ENCODE data around the gene LMX1B. TPM values are rescaled to one million over a fixed set of nuclear protein-coding genes. Genes with fewer than 3 reads are reported as not detected.

Gene LMX1B
- total and polyA plus RNA-seq, 2 donors (not counting 1 experiment from before 2014, with no cell fraction given): not detected

- Histone ChIP-seq H3K9ac (ENCODE audit: insufficient read depth, low read length) (no peak overlapping the region), H3K4me2 (ENCODE audit: extremely low read depth, insufficient read depth, low read length) (no peak overlapping the region), H3K36me3 (ENCODE audit: control insufficient read depth, insufficient read depth, low read length) (no peaks in the 10 kb centered on the region), H2AFZ (ENCODE audit: low read length) (no peak overlapping the region), H3K4me1 (ENCODE audit: control insufficient read depth, extremely low read depth, insufficient read depth, low read length) (no peaks in the 10 kb centered on the region), H3K79me2 (ENCODE audit: control insufficient read depth, insufficient read depth, low read length) (no peaks in the 10 kb centered on the region), H3K9me3 (ENCODE audit: control insufficient read depth, insufficient read depth, low read depth, low read length) (no peaks in the 10 kb centered on the region), H3K4me3 (replicated peaks in 1 of 4; ENCODE audit: control extremely low read depth in 1 of 4, insufficient read depth in 1 of 4, low read depth in 3 of 4, low read length in 4 of 4) (no peak overlapping the region), H3K27ac (ENCODE audit: insufficient read depth, low read length) (no peak overlapping the region), H4K20me1 (ENCODE audit: control insufficient read depth, extremely low read depth, insufficient read depth, low read length) (no peaks in the 10 kb centered on the region), H3K27me3 (ENCODE audit: control insufficient read depth, insufficient read depth, low read length) (no peaks in the 10 kb centered on the region)
- TF ChIP-seq EZH2 (IDR thresholded peaks at IDR 0.05; ENCODE audit: low read length, missing control alignments): no peak
- TF ChIP-seq CTCF (conservative IDR thresholded peaks at IDR 0.05 in 1 of 2, IDR thresholded peaks at IDR 0.05 in 1 of 2; ENCODE audit: low read depth in 1 of 2, low read length in 2 of 2): no peak
- no peak for DNase-seq (ENCODE audit: low read depth in 2 of 2)
Observed at GRCh38 chr9:126697330-126697729, 83.6 kb downstream of the LMX1B start.

- H3K36me3 ChIP-seq (ENCODE audit: control insufficient read depth, insufficient read depth, low read length): no peaks in the 10 kb centered on the region
- H3K27ac ChIP-seq (ENCODE audit: insufficient read depth, low read length): no peak overlapping the region
- H3K4me3 ChIP-seq (replicated peaks in 1 of 4; ENCODE audit: control extremely low read depth in 1 of 4, insufficient read depth in 1 of 4, low read depth in 3 of 4, low read length in 4 of 4): no peak overlapping the region
- no peaks in the 10 kb centered on the region for H3K79me2 ChIP-seq (ENCODE audit: control insufficient read depth, insufficient read depth, low read length)
- TF ChIP-seq CTCF (conservative IDR thresholded peaks at IDR 0.05 in 1 of 2, IDR thresholded peaks at IDR 0.05 in 1 of 2; ENCODE audit: low read depth in 1 of 2, low read length in 2 of 2): no peak
- TF ChIP-seq EZH2 (IDR thresholded peaks at IDR 0.05; ENCODE audit: low read length, missing control alignments): no peak
- H2AFZ ChIP-seq (ENCODE audit: low read length): no peak overlapping the region
- no peaks in the 10 kb centered on the region for H4K20me1 ChIP-seq (ENCODE audit: control insufficient read depth, extremely low read depth, insufficient read depth, low read length)
- no peak overlapping the region for H3K9ac ChIP-seq (ENCODE audit: insufficient read depth, low read length)
- no peaks in the 10 kb centered on the region for H3K4me1 ChIP-seq (ENCODE audit: control insufficient read depth, extremely low read depth, insufficient read depth, low read length)
- no peaks in the 10 kb centered on the region for H3K27me3 ChIP-seq (ENCODE audit: control insufficient read depth, insufficient read depth, low read length)
- H3K4me2 ChIP-seq (ENCODE audit: extremely low read depth, insufficient read depth, low read length): no peak overlapping the region
- H3K9me3 ChIP-seq (ENCODE audit: control insufficient read depth, insufficient read depth, low read depth, low read length): no peaks in the 10 kb centered on the region
- DNase-seq (ENCODE audit: low read depth in 2 of 2): no peak
Observed at GRCh38 chr9:126698251-126698650, 84.5 kb downstream of the LMX1B start.

- Histone ChIP-seq H3K4me3 (replicated peaks in 1 of 4; ENCODE audit: control extremely low read depth in 1 of 4, insufficient read depth in 1 of 4, low read depth in 3 of 4, low read length in 4 of 4) (no peak overlapping the region), H3K9ac (ENCODE audit: insufficient read depth, low read length) (no peak overlapping the region), H3K9me3 (ENCODE audit: control insufficient read depth, insufficient read depth, low read depth, low read length) (no peaks in the 10 kb centered on the region), H3K79me2 (ENCODE audit: control insufficient read depth, insufficient read depth, low read length) (no peaks in the 10 kb centered on the region), H3K27ac (ENCODE audit: insufficient read depth, low read length) (no peak overlapping the region), H3K4me1 (ENCODE audit: control insufficient read depth, extremely low read depth, insufficient read depth, low read length) (no peaks in the 10 kb centered on the region), H3K36me3 (ENCODE audit: control insufficient read depth, insufficient read depth, low read length) (no peaks in the 10 kb centered on the region), H2AFZ (ENCODE audit: low read length) (no peak overlapping the region), H3K27me3 (ENCODE audit: control insufficient read depth, insufficient read depth, low read length) (no peaks in the 10 kb centered on the region), H3K4me2 (ENCODE audit: extremely low read depth, insufficient read depth, low read length) (no peak overlapping the region), H4K20me1 (ENCODE audit: control insufficient read depth, extremely low read depth, insufficient read depth, low read length) (no peaks in the 10 kb centered on the region)
- DNase-seq (ENCODE audit: low read depth in 2 of 2): no peak
- no peak for TF ChIP-seq EZH2 (IDR thresholded peaks at IDR 0.05; ENCODE audit: low read length, missing control alignments)
- no peak for TF ChIP-seq CTCF (conservative IDR thresholded peaks at IDR 0.05 in 1 of 2, IDR thresholded peaks at IDR 0.05 in 1 of 2; ENCODE audit: low read depth in 1 of 2, low read length in 2 of 2)
Observed at GRCh38 chr9:126698756-126699155, 85.0 kb downstream of the LMX1B start.
